ENCODE results near the gene TRIM17.

TRIM17 gene

GRCh38 chr1:228399531-228400236 lies 17.0 kb downstream of the TRIM17 start:
- DNase-seq, result no peak

GRCh38 chr1:228398741-228399461 lies 17.8 kb downstream of the TRIM17 start:
- no peak for DNase-seq

DNA sequence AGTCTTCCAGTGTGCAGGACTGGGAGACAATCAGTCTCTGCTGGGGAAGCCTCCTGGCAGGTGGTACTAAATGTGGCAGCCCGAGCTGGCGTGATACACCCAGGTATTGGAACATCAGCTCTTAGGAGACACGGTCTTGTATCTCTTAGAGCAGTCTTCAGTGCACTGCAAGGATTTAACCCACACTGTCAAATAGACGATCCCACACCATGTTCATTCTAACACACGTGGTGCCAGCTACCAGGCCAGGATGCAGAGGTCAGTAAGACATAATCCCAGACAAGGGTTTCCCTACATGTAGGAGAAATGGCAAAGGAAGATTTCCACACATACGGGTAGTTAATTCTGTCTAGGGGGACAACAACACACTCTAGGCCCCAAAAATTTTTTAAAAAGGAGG lies 18.7 kb downstream of the TRIM17 start:
- DNase-seq, result no peak

DNA sequence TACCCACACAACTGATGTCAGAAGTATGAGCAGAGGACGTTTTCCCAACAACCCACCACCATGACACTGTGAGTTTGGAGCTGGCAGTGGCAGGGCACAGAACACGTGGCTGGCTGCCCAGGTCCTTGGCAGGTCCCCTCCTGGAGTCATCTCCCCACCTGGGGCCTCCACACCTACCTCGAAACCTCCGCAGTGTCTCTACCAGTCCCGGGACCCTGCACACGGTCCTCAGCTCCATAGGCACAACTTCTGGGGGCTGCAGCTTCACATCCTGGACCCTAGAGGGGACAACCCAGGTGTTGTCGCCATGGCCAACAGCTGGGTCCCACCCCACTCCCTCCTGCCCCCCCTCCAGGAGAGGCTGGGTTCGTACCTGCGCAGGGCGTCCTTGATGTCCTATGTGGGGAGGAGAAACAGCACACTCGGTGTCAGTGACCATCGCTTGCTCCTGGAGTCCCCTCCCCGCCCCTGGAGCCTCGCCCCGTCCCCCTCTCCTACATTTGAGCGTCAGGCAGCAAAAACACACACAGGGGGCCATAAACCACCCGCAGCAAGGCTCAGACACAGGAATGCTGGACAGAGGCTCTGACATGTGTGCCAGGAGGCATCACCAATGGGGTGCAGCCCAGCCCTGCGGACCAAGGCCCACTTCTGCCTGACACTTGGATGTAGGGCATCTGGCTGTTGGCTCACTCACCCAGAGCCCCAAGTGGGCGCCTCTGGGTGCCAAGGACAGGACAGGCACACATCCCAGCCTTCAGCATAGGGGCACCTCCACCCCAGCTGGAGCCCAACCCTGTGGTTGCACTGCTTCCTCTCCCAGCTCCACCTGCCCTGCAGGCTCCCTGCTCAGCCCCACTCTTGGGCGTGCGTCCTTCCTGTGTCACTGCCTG lies 19.6 kb downstream of the TRIM17 start:
- no peak for DNase-seq

DNA sequence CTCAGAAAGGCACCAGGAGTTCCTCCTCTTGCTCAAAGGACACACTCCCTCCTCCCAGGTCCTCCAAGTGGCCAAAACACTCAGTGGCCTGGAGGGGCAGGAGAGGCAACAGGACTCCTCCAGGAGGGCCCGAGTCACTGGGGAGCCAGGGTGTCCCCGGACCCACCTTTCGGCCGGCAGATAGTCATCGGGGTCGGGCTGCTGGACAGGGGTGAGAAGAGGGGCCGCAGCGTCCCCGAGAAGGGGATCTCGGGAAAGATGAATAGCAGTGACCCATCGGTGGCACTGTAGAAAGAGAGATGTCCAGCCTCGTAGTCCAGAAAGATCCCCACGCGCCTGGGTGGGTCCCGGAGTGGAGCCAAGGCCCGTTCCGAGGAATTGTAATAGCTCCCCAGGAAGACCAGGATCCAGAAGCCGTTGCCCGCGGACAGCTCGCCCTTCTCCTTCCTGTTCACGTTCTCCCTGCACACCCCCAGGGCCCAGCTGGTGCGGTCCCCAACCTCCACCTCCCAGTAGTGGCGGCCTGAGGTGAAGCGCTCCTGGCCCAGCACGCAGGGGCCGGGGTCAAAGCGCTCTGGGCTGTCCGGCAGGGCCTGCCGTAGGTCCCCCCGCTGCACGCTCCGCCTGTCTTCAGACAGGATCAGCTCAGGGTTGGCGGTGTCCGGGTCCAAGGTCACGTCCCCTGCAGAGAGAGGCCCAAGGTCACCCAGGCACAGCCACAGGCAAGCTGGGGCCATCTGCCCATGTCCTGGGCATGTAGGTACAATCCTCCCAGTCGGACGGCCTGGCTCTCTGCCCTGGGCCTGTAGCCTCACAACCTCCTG lies 21.9 kb downstream of the TRIM17 start:
- DNase-seq, result no peak

DNA sequence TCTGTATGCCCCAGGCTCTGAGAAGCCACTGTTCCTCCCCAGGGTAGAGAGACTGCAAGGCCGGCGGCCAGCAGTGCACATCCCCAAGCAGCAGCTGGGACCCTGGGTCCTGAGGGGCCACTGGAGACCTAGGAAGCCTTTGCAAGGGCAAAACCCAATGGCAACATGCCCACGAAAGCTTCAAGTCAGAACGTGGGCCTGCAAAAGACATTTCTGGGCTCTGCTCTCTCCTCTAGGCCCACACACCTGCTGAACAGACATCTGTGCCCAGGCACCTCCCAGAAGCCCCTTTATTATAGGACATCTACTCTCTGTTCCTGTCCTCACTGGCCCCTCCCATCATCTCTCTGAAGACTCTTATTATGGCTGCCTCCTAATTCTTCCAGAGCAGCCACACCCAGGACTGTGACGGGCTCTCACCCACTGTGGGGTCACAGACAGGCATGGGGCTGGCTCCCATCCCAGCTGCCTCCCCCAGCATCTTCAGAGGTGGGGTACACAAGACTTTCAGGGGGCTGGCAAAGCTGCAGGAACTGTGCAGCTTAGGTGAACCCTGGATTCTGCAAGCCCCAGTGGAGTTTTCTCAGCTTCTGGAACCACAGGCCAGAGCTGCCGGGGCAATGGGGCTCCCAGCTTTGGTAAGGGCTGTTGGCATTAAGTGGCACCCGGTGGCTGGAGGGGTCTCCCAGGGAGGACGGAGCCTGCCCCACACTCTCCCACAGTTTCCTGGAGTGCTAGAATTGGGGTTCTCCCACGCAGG lies 22.7 kb downstream of the TRIM17 start:
- DNase-seq, result peak; percentile 5

DNA sequence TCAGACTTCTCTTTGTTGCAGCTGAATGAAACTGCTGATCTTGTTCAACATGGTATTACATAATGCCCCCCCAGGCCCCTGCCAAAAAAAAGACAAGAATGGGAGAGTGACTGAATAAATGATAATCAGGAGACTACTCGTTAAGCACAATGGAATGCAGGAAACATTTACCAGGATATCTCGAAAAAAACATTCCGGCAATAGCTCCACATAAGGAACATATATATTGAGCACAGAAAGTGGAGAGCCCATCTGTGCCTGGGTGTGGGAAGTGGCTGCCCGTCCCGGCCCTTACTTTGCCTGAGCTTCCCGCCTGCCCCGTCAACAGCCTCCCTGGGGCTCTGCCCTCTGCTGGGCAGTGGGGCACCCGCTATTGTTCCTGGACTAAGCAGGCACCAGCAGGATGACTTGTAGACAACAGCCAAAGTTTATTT lies 23.4 kb downstream of the TRIM17 start:
- no peak for DNase-seq

GRCh38 chr1:228392111-228392936 lies 24.3 kb downstream of the TRIM17 start:
- peak; percentile 4 for DNase-seq

- DNase-seq, result peak; percentile 12
Observed at GRCh38 chr1:228391411-228392020, 25.1 kb downstream of the TRIM17 start.

- no peak for DNase-seq
Observed at GRCh38 chr1:228390649-228391048, 26.0 kb downstream of the TRIM17 start.

DNA sequence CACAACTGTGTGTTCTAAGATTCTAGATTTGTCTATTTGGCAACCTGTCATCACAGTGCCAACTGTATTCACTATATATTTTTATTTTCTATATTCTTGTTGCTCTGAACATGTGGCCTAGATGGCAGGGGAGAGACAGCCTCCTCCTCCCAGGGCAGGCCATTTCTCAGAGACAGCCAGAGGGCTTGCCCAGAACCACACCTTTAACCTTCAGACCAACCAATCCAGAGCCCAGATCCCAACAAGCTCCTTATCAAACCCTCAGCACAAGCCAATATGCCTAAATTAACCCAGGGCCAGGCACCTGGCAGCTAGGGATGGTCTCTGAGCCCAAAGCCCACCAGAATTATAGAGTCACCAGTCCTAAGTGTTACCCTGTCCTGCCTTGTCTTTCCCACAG lies 29.3 kb downstream of the TRIM17 start:
- DNase-seq, result no peak

DNA sequence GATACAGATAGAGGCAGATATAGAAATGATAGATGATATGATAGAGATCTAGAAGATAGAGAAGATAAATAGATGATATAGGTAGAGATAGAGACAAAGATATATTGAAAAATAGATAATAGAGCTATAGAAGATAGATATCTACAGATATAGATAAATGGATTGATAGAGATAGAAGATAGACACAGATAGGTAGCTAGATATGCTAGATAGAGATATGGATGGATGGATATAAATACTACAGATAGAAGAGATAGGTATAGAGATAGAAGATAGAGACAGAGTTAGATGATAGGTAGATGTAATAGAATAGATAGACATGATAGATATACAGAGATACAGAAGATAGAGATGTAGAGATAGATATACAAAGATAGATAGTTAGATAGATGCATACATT lies 31.4 kb downstream of the TRIM17 start:
- DNase-seq, result no peak

GRCh38 chr1:228383773-228384172 lies 32.9 kb downstream of the TRIM17 start:
- no peak for DNase-seq

GRCh38 chr1:228381356-228381755 lies 35.3 kb downstream of the TRIM17 start:
- no peak for DNase-seq

DNA sequence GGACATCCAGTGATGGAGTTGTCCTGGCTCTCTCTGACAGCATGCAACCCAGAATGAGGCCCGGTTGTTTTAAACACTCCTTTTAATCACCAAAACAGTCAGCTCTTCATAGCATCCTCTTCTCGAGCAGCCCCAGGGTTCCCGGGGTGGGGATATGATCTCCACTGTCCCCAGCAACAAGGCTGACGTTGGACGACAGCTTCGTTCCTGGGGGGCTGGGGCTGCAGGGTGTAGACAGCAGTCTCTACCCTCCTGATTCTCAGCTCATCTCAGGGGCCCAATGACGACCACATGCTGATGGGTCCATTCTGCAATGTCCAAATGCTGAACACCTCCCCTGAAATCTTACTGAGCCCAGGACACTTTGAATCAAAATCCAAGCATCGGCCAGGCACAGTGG lies 37.0 kb downstream of the TRIM17 start:
- DNase-seq, result peak; percentile 7

DNA sequence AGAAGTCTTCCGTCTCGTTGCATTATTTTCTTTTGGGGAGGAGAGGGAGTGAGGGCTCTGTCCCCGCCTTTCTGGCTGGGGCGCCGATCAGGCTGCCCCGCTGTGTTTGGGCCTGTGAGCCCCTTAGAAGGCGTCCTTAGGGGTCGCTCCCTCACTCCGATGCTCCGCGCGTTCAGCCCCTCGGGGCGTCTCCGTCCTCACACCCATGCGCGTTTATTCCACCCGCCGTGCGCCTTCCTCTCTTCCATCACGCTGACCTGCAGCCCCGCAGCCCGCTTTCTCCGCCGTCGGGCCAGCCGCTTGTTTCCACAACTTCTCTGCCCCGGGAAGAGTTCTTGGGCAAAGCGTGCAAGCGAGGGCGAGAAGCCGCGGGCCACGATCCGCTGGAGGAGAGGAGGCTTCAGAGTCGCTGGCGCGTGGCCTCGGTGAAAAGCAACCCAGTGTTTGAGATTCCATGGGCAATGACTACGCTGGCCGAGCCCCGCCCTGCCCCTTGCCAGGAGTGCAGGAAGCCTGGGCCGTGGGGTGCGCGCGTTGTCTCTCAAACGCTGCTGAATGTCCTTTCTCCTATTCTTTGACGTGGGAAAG lies 37.7 kb downstream of the TRIM17 start:
- no peak for DNase-seq

GRCh38 chr1:228378090-228378872 lies 38.4 kb downstream of the TRIM17 start:
- peak; percentile 40 for DNase-seq

DNA sequence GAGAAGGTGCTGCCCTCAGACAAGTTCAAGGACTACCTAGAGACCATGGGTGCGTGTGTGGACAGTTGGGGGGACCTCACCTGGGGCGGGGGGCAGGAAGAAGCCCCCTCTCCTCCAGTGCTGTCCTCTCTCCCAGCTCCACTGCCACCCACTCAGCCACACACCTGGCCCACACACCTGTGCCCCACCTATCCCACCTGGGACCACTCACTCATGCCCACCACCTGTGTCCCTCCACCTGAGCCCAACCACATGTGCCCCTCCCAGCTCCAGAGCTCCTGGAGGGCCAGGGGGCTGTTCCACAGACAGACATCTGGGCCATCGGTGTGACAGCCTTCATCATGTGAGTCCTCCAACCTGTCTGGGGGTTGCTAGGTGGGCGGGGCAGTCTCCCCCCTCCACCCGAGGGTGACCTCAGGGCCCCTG lies 39.0 kb downstream of the TRIM17 start:
- no peak for DNase-seq
